Panc1 (cell line): ENCODE results near the gene NDUFAF2. TPM values are rescaled to one million over a fixed set of nuclear protein-coding genes. Genes with fewer than 3 reads are reported as not detected.

Experiments used
- ATAC-seq: fragments of 200-7000 bp; cut with Tn5 transposase; 2 replicates; pipeline ENCODE4 v1.9.1; 2020; ENCODE audit warnings: mild to moderate bottlenecking, moderate library complexity
- BruUV-seq: library from RNA; stranded (reverse); fragments of 400-500 nt; replicated peaks from 2 replicates; lab custom pipeline; 2021; lab: Mats Ljungman, UMichigan
- CTCF ChIA-PET: fragments of 300-600 bp; sonication (Branson Sonifier 250); formaldehyde crosslinking; loops from one replicate; lab custom pipeline; 2022; ENCODE audit warnings: antibody characterized with exemption; lab: Charles Lee
- POLR2A ChIA-PET: fragments of 300-600 bp; sonication (Branson Sonifier 250); formaldehyde crosslinking; loops from one replicate; lab custom pipeline; 2022; ENCODE audit warnings: antibody characterized with exemption; lab: Charles Lee
- DNase-seq: peaks from one replicate; pipeline ENCODE4 v3.0.0-alpha.2; 2010; ENCODE audit warnings: low read depth, low spot score
- H3K27ac ChIP-seq: 2 replicates; pipeline ENCODE4 v1.5.1; 2011; ENCODE audit warnings: mild to moderate bottlenecking, low read length, inconsistent platforms
- H3K27me3 ChIP-seq: fragments of 200-500 bp; sonication (Bioruptor generic); 2 replicates; pipeline ENCODE4 v1.6.0; 2014; ENCODE audit warnings: low read length, inconsistent platforms; ENCODE audit not compliant: control insufficient read depth, insufficient read depth
- H3K36me3 ChIP-seq: fragments of 200-500 bp; sonication (Bioruptor generic); 2 replicates; pipeline ENCODE4 v1.5.1; 2014; ENCODE audit warnings: inconsistent platforms, mild to moderate bottlenecking, low read length, moderate library complexity; ENCODE audit not compliant: control insufficient read depth, insufficient read depth
- H3K4me1 ChIP-seq: 2 replicates; pipeline ENCODE4 v1.5.1; 2011; ENCODE audit warnings: inconsistent platforms, mild to moderate bottlenecking, low read length, moderate library complexity; ENCODE audit not compliant: control insufficient read depth, insufficient read depth
- H3K4me3 ChIP-seq, 2 experiments: 2 replicates each; pipeline ENCODE4 v1.5.1; 2011 to 2012; ENCODE audit warnings: low read depth in 2 of 2, low read length in 2 of 2, mild to moderate bottlenecking in 2 of 2, inconsistent platforms in 1 of 2, moderate library complexity in 1 of 2
- H3K9me3 ChIP-seq: fragments of 200-500 bp; sonication (Bioruptor generic); 2 replicates; pipeline ENCODE4 v1.5.1; 2014; ENCODE audit warnings: low read depth, mild to moderate bottlenecking, inconsistent platforms, low read length, moderate library complexity; ENCODE audit not compliant: control insufficient read depth, insufficient read depth
- POLR2AphosphoS5 ChIP-seq: IDR thresholded peaks from 2 replicates; pipeline ENCODE4 v1.6.1; 2012; ENCODE audit warnings: mild to moderate bottlenecking, low read depth, low read length, moderate library complexity
- SIN3A ChIP-seq: IDR thresholded peaks from 2 replicates; pipeline ENCODE4 v1.6.1; 2012; ENCODE audit warnings: low read depth, mild to moderate bottlenecking, low read length, moderate library complexity, borderline replicate concordance; ENCODE audit not compliant: insufficient read depth
- TCF7L2 ChIP-seq: IDR thresholded peaks from 2 replicates; pipeline ENCODE4 v1.6.1; 2011; ENCODE audit warnings: mild to moderate bottlenecking, low read depth, low read length, inconsistent platforms
- in situ Hi-C: cut with HindIII; loops from 2 replicates; pipeline ENCODE4 v1.10.0; 2016; ENCODE audit warnings: low sequenced_read_pairs, low pct_unique_long_range_greater_than_20kb
- intact Hi-C: fragments of 100-400 bp; cut with micrococcal nuclease; formaldehyde crosslinking; loops from one replicate; pipeline ENCODE4 v1.10.0; 2022; ENCODE audit not compliant: unreplicated experiment
- total RNA-seq: library from RNA; stranded (reverse); gene quantifications from one replicate; pipeline ENCODE4 v1.2.1, GENCODE V29; 2021; ENCODE audit not compliant: unreplicated experiment
- TF ChIP-seq, protein P1 (sequence below): fragments of 450-650 bp; IDR thresholded peaks from 2 replicates; pipeline ENCODE4 v1.5.1; 2017; ENCODE audit warnings: mild to moderate bottlenecking
- TF ChIP-seq, protein P2 (sequence below), 2 experiments: IDR thresholded peaks; 2 replicates each; pipeline ENCODE4 v1.6.1; 2011 to 2012; ENCODE audit warnings: low read depth in 2 of 2, control low read depth in 1 of 2, low read length in 1 of 2, mild to moderate bottlenecking in 1 of 2, moderate library complexity in 1 of 2; ENCODE audit not compliant: insufficient read depth in 1 of 2

NDUFAF2 gene
- total RNA-seq, 1 experiment from 2014 or later, result 41.6 TPM

DNA sequence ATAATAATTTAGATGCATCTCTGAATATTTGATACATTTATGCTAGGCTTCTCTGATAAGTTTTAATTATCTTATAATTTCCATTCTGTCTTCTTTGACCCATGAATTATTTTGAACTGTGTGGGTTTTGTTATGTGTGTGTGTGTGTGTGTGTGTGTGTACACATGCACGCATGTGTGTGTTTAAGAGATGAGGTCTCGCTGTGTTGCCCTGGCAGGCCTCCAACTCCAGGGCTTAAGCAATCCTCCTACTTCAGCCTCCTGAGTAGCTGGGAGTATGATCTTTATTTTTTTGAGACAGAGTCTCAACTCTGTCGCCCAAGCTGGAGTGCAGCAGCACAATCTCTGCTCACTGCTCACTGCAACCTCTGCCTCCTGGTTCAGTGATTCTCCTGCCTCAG is 75.4 kb downstream of the NDUFAF2 start:
- DNase-seq (no peak), ATAC-seq (no peak)
- Histone ChIP-seq H3K9me3 (no peaks in the 10 kb centered on the region), H3K36me3 (no peaks in the 10 kb centered on the region), H3K4me3 (no peak overlapping the region), H3K4me1 (no peaks in the 10 kb centered on the region; the same call in 1 of the 2 replicates), H3K27ac (no peak overlapping the region), H3K27me3 (no peaks in the 10 kb centered on the region)
- no TSS peak for BruUV-seq
- in situ Hi-C loops, result no loop called here
- POLR2A ChIA-PET, result no interaction called here
- TF ChIP-seq, protein P1, sequence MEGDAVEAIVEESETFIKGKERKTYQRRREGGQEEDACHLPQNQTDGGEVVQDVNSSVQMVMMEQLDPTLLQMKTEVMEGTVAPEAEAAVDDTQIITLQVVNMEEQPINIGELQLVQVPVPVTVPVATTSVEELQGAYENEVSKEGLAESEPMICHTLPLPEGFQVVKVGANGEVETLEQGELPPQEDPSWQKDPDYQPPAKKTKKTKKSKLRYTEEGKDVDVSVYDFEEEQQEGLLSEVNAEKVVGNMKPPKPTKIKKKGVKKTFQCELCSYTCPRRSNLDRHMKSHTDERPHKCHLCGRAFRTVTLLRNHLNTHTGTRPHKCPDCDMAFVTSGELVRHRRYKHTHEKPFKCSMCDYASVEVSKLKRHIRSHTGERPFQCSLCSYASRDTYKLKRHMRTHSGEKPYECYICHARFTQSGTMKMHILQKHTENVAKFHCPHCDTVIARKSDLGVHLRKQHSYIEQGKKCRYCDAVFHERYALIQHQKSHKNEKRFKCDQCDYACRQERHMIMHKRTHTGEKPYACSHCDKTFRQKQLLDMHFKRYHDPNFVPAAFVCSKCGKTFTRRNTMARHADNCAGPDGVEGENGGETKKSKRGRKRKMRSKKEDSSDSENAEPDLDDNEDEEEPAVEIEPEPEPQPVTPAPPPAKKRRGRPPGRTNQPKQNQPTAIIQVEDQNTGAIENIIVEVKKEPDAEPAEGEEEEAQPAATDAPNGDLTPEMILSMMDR, result no peak
- TF ChIP-seq TCF7L2 (no peak), POLR2AphosphoS5 (no peak), SIN3A (no peak)
- TF ChIP-seq, protein P2, sequence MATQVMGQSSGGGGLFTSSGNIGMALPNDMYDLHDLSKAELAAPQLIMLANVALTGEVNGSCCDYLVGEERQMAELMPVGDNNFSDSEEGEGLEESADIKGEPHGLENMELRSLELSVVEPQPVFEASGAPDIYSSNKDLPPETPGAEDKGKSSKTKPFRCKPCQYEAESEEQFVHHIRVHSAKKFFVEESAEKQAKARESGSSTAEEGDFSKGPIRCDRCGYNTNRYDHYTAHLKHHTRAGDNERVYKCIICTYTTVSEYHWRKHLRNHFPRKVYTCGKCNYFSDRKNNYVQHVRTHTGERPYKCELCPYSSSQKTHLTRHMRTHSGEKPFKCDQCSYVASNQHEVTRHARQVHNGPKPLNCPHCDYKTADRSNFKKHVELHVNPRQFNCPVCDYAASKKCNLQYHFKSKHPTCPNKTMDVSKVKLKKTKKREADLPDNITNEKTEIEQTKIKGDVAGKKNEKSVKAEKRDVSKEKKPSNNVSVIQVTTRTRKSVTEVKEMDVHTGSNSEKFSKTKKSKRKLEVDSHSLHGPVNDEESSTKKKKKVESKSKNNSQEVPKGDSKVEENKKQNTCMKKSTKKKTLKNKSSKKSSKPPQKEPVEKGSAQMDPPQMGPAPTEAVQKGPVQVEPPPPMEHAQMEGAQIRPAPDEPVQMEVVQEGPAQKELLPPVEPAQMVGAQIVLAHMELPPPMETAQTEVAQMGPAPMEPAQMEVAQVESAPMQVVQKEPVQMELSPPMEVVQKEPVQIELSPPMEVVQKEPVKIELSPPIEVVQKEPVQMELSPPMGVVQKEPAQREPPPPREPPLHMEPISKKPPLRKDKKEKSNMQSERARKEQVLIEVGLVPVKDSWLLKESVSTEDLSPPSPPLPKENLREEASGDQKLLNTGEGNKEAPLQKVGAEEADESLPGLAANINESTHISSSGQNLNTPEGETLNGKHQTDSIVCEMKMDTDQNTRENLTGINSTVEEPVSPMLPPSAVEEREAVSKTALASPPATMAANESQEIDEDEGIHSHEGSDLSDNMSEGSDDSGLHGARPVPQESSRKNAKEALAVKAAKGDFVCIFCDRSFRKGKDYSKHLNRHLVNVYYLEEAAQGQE (IDR thresholded peaks at IDR 0.05; ENCODE audit: insufficient read depth in 1 of 2, low read depth in 2 of 2, low read length in 1 of 2), result no peak
- intact Hi-C loops, result no loop called here
- CTCF ChIA-PET, result no interaction called here

DNA sequence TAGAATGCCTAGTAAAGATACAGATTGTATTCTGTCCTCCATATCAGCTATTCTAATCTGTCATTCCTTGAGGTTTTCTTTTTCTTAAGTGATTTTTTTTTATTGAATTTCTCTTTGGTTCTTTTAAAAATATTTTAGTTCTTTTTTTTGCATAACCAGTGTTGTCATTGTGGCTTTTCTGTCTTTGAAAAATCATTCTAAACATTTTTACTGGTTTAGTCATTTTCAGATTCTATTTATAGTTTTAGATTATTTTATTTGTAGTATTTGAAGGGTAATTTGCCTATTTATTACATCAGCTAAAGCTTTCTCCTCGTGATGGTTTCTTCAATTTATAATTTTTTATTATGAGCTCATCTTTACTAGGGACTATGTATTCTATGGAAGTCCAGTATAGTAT is 78.1 kb downstream of the NDUFAF2 start:
- H3K4me3 ChIP-seq, result no peak overlapping the region
- intact Hi-C loops (no loop called here), in situ Hi-C loops (no loop called here)
- H3K4me1 ChIP-seq, result no peaks in the 10 kb centered on the region; the same call in 1 of the 2 replicates
- H3K36me3 ChIP-seq, result no peaks in the 10 kb centered on the region
- ATAC-seq (no peak), DNase-seq (no peak)
- H3K9me3 ChIP-seq, result no peaks in the 10 kb centered on the region
- H3K27ac ChIP-seq, result no peak overlapping the region
- no peaks in the 10 kb centered on the region for H3K27me3 ChIP-seq
- ChIA-PET CTCF (no interaction called here), POLR2A (no interaction called here)
- TF ChIP-seq SIN3A (no peak), TCF7L2 (no peak), POLR2AphosphoS5 (no peak)
- TF ChIP-seq, protein P2 (IDR thresholded peaks at IDR 0.05; ENCODE audit: insufficient read depth in 1 of 2, low read depth in 2 of 2, low read length in 1 of 2), result no peak
- TF ChIP-seq, protein P1, result no peak
- no TSS peak for BruUV-seq
